ENCODE data around the gene CRELD1. TPM values are rescaled to one million over a fixed set of nuclear protein-coding genes. Genes with fewer than 3 reads are reported as not detected.

Gene CRELD1
- polyA plus RNA-seq, 2 donors, result 12.1 to 24.2 TPM

GRCh38 chr3:9903238-9903624, 30.4 kb upstream of the CRELD1 start:
- WGBS, 2 donors, result 21 to 22% methylated on average over 4 of the region's 4 CpGs
- no peaks in the 10 kb centered on the region for H3K9me3 ChIP-seq (ENCODE audit: control insufficient read depth in 2 of 2, insufficient read depth in 1 of 2, low read depth in 1 of 2, low read length in 1 of 2)

DNA sequence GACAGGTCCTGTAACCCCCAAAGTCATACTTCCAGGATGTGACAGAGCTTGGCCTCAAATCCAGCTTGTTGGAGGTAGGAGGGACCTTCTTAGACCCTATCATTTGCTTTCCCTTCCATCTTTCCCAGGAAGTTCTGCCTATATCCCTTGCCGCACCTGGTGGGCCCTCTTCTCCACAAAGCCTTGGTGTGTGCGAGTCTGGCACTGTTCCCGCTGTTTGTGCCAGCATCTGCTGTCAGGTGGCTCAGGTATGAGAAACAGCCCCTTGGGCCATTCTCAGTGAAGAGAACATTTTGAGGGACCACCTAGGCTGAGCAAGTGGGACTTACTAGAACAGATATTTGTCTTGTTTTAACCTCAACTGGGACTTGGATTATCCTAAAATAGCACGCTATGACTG, 29.7 kb upstream of the CRELD1 start:
- Histone ChIP-seq H3K27me3 (ENCODE audit: control insufficient read depth in 1 of 2, insufficient read depth in 2 of 2, low read length in 2 of 2) (no peaks in the 10 kb centered on the region), H3K9me3 (ENCODE audit: control insufficient read depth in 2 of 2, insufficient read depth in 1 of 2, low read depth in 1 of 2, low read length in 1 of 2) (no peaks in the 10 kb centered on the region), H3K4me1 (ENCODE audit: control insufficient read depth in 2 of 2, insufficient read depth in 2 of 2, low read length in 1 of 2) (peaks cover 0 to 5% of the 10 kb centered on the region in 2 donors), H3K4me3 (ENCODE audit: low read depth in 1 of 2, low read length in 2 of 2) (peak overlapping the region in 1 of 2 donors; percentile 34), H3K36me3 (ENCODE audit: control insufficient read depth in 2 of 2, insufficient read depth in 2 of 2, low read length in 1 of 2) (peaks cover 0 to 10% of the 10 kb centered on the region in 2 donors), H3K27ac (ENCODE audit: low read depth in 2 of 2, low read length in 1 of 2) (no peak overlapping the region)
- 64 to 69% methylated on average over 4 of the region's 4 CpGs for WGBS, 2 donors

More at GRCh38 chr3:9903238-9903624, 30.4 kb upstream of the CRELD1 start:
- peak overlapping the region; percentile 51 to 67 for H3K4me3 ChIP-seq (ENCODE audit: low read depth in 1 of 2, low read length in 2 of 2)
- peaks cover 0 to 11% of the 10 kb centered on the region in 2 donors for H3K4me1 ChIP-seq (ENCODE audit: control insufficient read depth in 2 of 2, insufficient read depth in 2 of 2, low read length in 1 of 2)
- H3K36me3 ChIP-seq (ENCODE audit: control insufficient read depth in 2 of 2, insufficient read depth in 2 of 2, low read length in 1 of 2), result peaks cover 0 to 9% of the 10 kb centered on the region in 2 donors
- H3K27ac ChIP-seq (ENCODE audit: low read depth in 2 of 2, low read length in 1 of 2), result peak overlapping the region; percentile 43 to 60
- H3K27me3 ChIP-seq (ENCODE audit: control insufficient read depth in 1 of 2, insufficient read depth in 2 of 2, low read length in 2 of 2), result no peaks in the 10 kb centered on the region

- no peak overlapping the region for H3K27ac ChIP-seq (ENCODE audit: low read depth in 2 of 2, low read length in 1 of 2)
- WGBS, 2 donors, result 92 to 95% methylated on average over 5 of the region's 5 CpGs
- H3K4me3 ChIP-seq (ENCODE audit: low read depth in 1 of 2, low read length in 2 of 2), result no peak overlapping the region
- H3K36me3 ChIP-seq (ENCODE audit: control insufficient read depth in 2 of 2, insufficient read depth in 2 of 2, low read length in 1 of 2), result peaks cover 0 to 22% of the 10 kb centered on the region in 2 donors
- peaks cover 0 to 5% of the 10 kb centered on the region in 2 donors for H3K4me1 ChIP-seq (ENCODE audit: control insufficient read depth in 2 of 2, insufficient read depth in 2 of 2, low read length in 1 of 2)
- H3K9me3 ChIP-seq (ENCODE audit: control insufficient read depth in 2 of 2, insufficient read depth in 1 of 2, low read depth in 1 of 2, low read length in 1 of 2), result no peaks in the 10 kb centered on the region
- H3K27me3 ChIP-seq (ENCODE audit: control insufficient read depth in 1 of 2, insufficient read depth in 2 of 2, low read length in 2 of 2), result no peaks in the 10 kb centered on the region
Observed at GRCh38 chr3:9906480-9906879, 27.2 kb upstream of the CRELD1 start.

DNA sequence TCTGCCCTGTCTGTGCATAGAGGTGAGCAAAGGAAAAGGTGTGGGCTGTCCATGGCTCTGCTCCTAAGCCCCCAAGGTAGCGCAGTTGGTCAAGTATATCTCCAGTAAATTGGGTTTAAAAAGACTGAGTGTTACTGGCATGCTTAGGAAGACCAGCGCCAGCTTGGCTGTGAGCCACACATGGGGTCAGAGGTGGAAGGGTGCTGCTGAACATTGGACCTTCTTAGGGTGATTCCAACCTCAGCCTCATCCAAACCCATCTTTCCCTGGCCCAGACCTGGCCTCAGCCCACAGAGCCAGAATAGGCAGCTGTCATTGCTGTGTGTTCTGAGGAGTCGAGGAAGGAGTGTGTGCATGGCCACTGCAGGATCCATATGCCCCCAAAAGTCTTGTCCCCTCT, 25.3 kb upstream of the CRELD1 start:
- H3K36me3 ChIP-seq (ENCODE audit: control insufficient read depth in 2 of 2, insufficient read depth in 2 of 2, low read length in 1 of 2), result peaks cover 0 to 22% of the 10 kb centered on the region in 2 donors
- H3K27ac ChIP-seq (ENCODE audit: low read depth in 2 of 2, low read length in 1 of 2), result no peak overlapping the region
- H3K4me1 ChIP-seq (ENCODE audit: control insufficient read depth in 2 of 2, insufficient read depth in 2 of 2, low read length in 1 of 2), result no peaks in the 10 kb centered on the region
- H3K4me3 ChIP-seq (ENCODE audit: low read depth in 1 of 2, low read length in 2 of 2), result no peak overlapping the region
- no peaks in the 10 kb centered on the region for H3K27me3 ChIP-seq (ENCODE audit: control insufficient read depth in 1 of 2, insufficient read depth in 2 of 2, low read length in 2 of 2)
- no peaks in the 10 kb centered on the region for H3K9me3 ChIP-seq (ENCODE audit: control insufficient read depth in 2 of 2, insufficient read depth in 1 of 2, low read depth in 1 of 2, low read length in 1 of 2)
- WGBS, 2 donors, result 85 to 93% methylated on average over 3 of the region's 3 CpGs

DNA sequence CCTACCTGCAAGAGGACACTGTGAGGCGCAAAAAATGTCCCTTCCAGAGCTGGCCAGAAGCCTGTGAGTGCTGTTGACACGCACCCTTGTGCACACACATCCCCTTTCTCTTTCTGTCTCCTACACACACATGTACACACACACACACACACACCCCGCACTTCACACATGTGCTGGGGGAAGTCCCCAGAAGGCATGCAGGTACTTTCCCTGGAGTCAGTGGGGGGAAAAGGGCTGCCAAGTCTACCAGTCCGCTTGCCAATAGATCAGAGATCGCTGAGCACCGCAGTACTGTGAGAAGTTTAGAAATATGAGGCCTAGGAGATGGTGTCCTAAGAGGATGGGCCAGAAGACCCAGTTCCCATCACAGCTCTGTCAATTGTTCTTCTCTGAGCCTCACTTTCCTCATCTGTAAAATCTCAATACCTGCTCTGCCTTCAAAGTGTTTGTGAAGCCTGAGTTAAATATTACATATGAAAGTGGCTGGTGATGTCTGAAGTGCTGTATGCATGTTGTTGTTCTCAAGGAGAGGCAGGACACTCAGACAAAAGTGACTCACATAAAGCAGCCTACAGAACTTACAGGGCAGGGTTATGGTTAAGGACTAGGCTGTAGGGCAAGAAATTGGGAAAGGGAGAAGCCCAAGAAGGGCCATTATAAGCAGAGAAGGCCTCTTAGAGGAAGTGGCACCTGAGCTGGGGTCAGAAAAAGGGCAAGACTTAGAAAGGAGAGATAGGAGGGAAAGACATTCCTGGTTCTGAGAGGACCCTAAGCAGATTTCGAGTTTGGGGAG, 24.2 kb upstream of the CRELD1 start:
- Histone ChIP-seq H3K27ac (ENCODE audit: low read depth in 2 of 2, low read length in 1 of 2) (no peak overlapping the region), H3K4me1 (ENCODE audit: control insufficient read depth in 2 of 2, insufficient read depth in 2 of 2, low read length in 1 of 2) (peaks cover 0 to 3% of the 10 kb centered on the region in 2 donors), H3K4me3 (ENCODE audit: low read depth in 1 of 2, low read length in 2 of 2) (no peak overlapping the region), H3K36me3 (ENCODE audit: control insufficient read depth in 2 of 2, insufficient read depth in 2 of 2, low read length in 1 of 2) (peaks cover 0 to 22% of the 10 kb centered on the region in 2 donors), H3K27me3 (ENCODE audit: control insufficient read depth in 1 of 2, insufficient read depth in 2 of 2, low read length in 2 of 2) (no peaks in the 10 kb centered on the region), H3K9me3 (ENCODE audit: control insufficient read depth in 2 of 2, insufficient read depth in 1 of 2, low read depth in 1 of 2, low read length in 1 of 2) (no peaks in the 10 kb centered on the region)
- WGBS, 2 donors, result 70 to 72% methylated on average over 7 of the region's 7 CpGs

GRCh38 chr3:9911863-9912262, 21.8 kb upstream of the CRELD1 start:
- H3K4me1 ChIP-seq (ENCODE audit: control insufficient read depth in 2 of 2, insufficient read depth in 2 of 2, low read length in 1 of 2), result peaks cover 0 to 18% of the 10 kb centered on the region in 2 donors
- whole genome bisulfite sequencing, 2 donors, result 81 to 85% methylated on average over 8 of the region's 8 CpGs
- peaks cover 0 to 18% of the 10 kb centered on the region in 2 donors for H3K36me3 ChIP-seq (ENCODE audit: control insufficient read depth in 2 of 2, insufficient read depth in 2 of 2, low read length in 1 of 2)
- H3K27ac ChIP-seq (ENCODE audit: low read depth in 2 of 2, low read length in 1 of 2), result no peak overlapping the region
- H3K4me3 ChIP-seq (ENCODE audit: low read depth in 1 of 2, low read length in 2 of 2), result no peak overlapping the region
- H3K9me3 ChIP-seq (ENCODE audit: control insufficient read depth in 2 of 2, insufficient read depth in 1 of 2, low read depth in 1 of 2, low read length in 1 of 2), result no peaks in the 10 kb centered on the region
- H3K27me3 ChIP-seq (ENCODE audit: control insufficient read depth in 1 of 2, insufficient read depth in 2 of 2, low read length in 2 of 2), result no peaks in the 10 kb centered on the region

- Histone ChIP-seq H3K9me3 (ENCODE audit: control insufficient read depth in 2 of 2, insufficient read depth in 1 of 2, low read depth in 1 of 2, low read length in 1 of 2) (no peaks in the 10 kb centered on the region), H3K27me3 (ENCODE audit: control insufficient read depth in 1 of 2, insufficient read depth in 2 of 2, low read length in 2 of 2) (no peaks in the 10 kb centered on the region), H3K4me3 (ENCODE audit: low read depth in 1 of 2, low read length in 2 of 2) (no peak overlapping the region), H3K36me3 (ENCODE audit: control insufficient read depth in 2 of 2, insufficient read depth in 2 of 2, low read length in 1 of 2) (peaks cover 0 to 16% of the 10 kb centered on the region in 2 donors), H3K4me1 (ENCODE audit: control insufficient read depth in 2 of 2, insufficient read depth in 2 of 2, low read length in 1 of 2) (peaks cover 0 to 18% of the 10 kb centered on the region in 2 donors), H3K27ac (ENCODE audit: low read depth in 2 of 2, low read length in 1 of 2) (no peak overlapping the region)
- WGBS, 2 donors, result 72 to 75% methylated on average over 7 of the region's 7 CpGs
Observed at GRCh38 chr3:9912294-9912935, 21.2 kb upstream of the CRELD1 start.

GRCh38 chr3:9913601-9914000, 20.0 kb upstream of the CRELD1 start:
- Histone ChIP-seq H3K27ac (ENCODE audit: low read depth in 2 of 2, low read length in 1 of 2) (peak overlapping the region in 1 of 2 donors; percentile 78), H3K4me1 (ENCODE audit: control insufficient read depth in 2 of 2, insufficient read depth in 2 of 2, low read length in 1 of 2) (peaks cover 4 to 26% of the 10 kb centered on the region in 2 donors)
- 55 to 59% methylated on average over 5 of the region's 5 CpGs for WGBS, 2 donors

DNA sequence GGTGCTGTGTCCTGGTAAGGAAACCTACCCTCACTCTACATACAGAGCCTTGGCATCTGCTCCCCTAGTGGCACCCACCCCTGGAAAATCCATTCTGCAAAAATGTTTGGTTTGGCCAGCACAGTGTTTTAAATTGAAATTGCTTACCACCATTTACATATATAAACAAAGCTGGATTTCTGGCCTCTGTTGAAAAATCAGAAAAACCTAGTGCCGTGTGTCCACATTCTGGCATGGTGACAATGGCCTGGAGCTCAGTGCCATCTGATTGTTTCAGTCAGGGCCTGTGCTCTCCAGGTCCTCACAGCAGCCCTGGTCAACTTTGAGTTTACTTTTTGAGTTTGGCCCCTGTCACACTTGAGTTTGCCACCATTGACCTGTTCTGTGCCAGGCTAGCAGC, 19.6 kb upstream of the CRELD1 start:
- no peaks in the 10 kb centered on the region for H3K9me3 ChIP-seq (ENCODE audit: control insufficient read depth in 2 of 2, insufficient read depth in 1 of 2, low read depth in 1 of 2, low read length in 1 of 2)
- peak overlapping the region in 1 of 2 donors; percentile 78 for H3K27ac ChIP-seq (ENCODE audit: low read depth in 2 of 2, low read length in 1 of 2)
- peaks cover 0 to 11% of the 10 kb centered on the region in 2 donors for H3K36me3 ChIP-seq (ENCODE audit: control insufficient read depth in 2 of 2, insufficient read depth in 2 of 2, low read length in 1 of 2)
- no peaks in the 10 kb centered on the region for H3K27me3 ChIP-seq (ENCODE audit: control insufficient read depth in 1 of 2, insufficient read depth in 2 of 2, low read length in 2 of 2)
- 45 to 47% methylated on average over 1 of the region's 1 CpG for WGBS, 2 donors
- H3K4me3 ChIP-seq (ENCODE audit: low read depth in 1 of 2, low read length in 2 of 2), result no peak overlapping the region
- peaks cover 4 to 26% of the 10 kb centered on the region in 2 donors for H3K4me1 ChIP-seq (ENCODE audit: control insufficient read depth in 2 of 2, insufficient read depth in 2 of 2, low read length in 1 of 2)

More at GRCh38 chr3:9913601-9914000, 20.0 kb upstream of the CRELD1 start:
- Histone ChIP-seq H3K27me3 (ENCODE audit: control insufficient read depth in 1 of 2, insufficient read depth in 2 of 2, low read length in 2 of 2) (no peaks in the 10 kb centered on the region), H3K9me3 (ENCODE audit: control insufficient read depth in 2 of 2, insufficient read depth in 1 of 2, low read depth in 1 of 2, low read length in 1 of 2) (no peaks in the 10 kb centered on the region), H3K4me3 (ENCODE audit: low read depth in 1 of 2, low read length in 2 of 2) (no peak overlapping the region), H3K36me3 (ENCODE audit: control insufficient read depth in 2 of 2, insufficient read depth in 2 of 2, low read length in 1 of 2) (peaks cover 0 to 12% of the 10 kb centered on the region in 2 donors)

Measured in esophagus (tissue), 2 donors.